Skeletal muscle tissue (tissue), 4 donors: ENCODE data around the gene TMED1. TPM values are rescaled to one million over a fixed set of nuclear protein-coding genes. Genes with fewer than 3 reads are reported as not detected.

Experiments used
- H3K27ac ChIP-seq: one replicate; pipeline ENCODE4 v1.7.0; 2013; ENCODE audit warnings: mild to moderate bottlenecking, low read depth, low read length, inconsistent platforms
- H3K27me3 ChIP-seq, 3 donors: one replicate each; pipeline ENCODE4 v1.7.0; 2013; ENCODE audit warnings: low read length in 3 of 3; ENCODE audit not compliant: control insufficient read depth in 3 of 3, insufficient read depth in 3 of 3
- H3K36me3 ChIP-seq, 3 donors: one replicate each; pipeline ENCODE4 v1.7.0; 2013; ENCODE audit warnings: low read length in 3 of 3; ENCODE audit not compliant: control insufficient read depth in 3 of 3, insufficient read depth in 3 of 3
- H3K4me1 ChIP-seq, 3 donors: one replicate each; pipeline ENCODE4 v1.7.0; 2013; ENCODE audit warnings: low read length in 3 of 3, mild to moderate bottlenecking in 3 of 3; ENCODE audit not compliant: control insufficient read depth in 3 of 3, insufficient read depth in 3 of 3
- H3K4me3 ChIP-seq, 3 donors: one replicate each; pipeline ENCODE4 v1.7.0; 2013; ENCODE audit warnings: low read length in 3 of 3
- H3K9ac ChIP-seq, 3 donors: one replicate each; pipeline ENCODE4 v1.7.0; 2013; ENCODE audit warnings: low read length in 3 of 3, mild to moderate bottlenecking in 3 of 3, moderate library complexity in 2 of 3, low read depth in 1 of 3
- H3K9me3 ChIP-seq, 3 donors: one replicate each; pipeline ENCODE4 v1.7.0; 2013; ENCODE audit warnings: low read length in 3 of 3; ENCODE audit not compliant: control insufficient read depth in 3 of 3
- total RNA-seq: library from RNA; depleted of rRNA; stranded (reverse); fragments of >200 nt; gene quantifications from one replicate; pipeline ENCODE4 v1.2.3, GENCODE V29; 2014
- donor health status: Osteomylitis.

Gene TMED1
- total RNA-seq, 1 donor from 2014 or later, result 39.7 TPM

DNA sequence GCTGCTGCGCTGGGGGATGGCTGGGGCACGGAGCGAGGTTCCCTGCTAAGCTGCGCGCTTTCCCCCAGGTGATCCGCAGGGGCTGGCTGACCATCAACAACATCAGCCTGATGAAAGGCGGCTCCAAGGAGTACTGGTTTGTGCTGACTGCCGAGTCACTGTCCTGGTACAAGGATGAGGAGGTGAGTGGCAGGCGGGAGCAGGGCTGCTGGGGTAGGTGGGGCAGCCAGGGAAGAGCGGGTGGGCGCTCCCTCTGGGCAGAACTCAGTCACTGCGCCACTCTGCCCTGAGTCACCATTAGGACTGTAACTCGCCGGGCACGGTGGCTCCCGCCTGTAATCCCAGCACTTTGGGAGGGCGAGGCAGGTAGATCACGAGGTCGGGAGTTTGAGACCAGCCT lies 23.8 kb downstream of the TMED1 start:
- no peaks in the 10 kb centered on the region for H3K9me3 ChIP-seq
- no peak overlapping the region for H3K9ac ChIP-seq
- peaks cover 33 to 44% (median 43%) of the 10 kb centered on the region in 3 donors for H3K36me3 ChIP-seq
- H3K4me3 ChIP-seq, result no peak overlapping the region
- H3K27me3 ChIP-seq, result no peaks in the 10 kb centered on the region
- H3K4me1 ChIP-seq, result peaks cover 5 to 7% (median 6%) of the 10 kb centered on the region in 3 donors
- no peak overlapping the region for H3K27ac ChIP-seq

DNA sequence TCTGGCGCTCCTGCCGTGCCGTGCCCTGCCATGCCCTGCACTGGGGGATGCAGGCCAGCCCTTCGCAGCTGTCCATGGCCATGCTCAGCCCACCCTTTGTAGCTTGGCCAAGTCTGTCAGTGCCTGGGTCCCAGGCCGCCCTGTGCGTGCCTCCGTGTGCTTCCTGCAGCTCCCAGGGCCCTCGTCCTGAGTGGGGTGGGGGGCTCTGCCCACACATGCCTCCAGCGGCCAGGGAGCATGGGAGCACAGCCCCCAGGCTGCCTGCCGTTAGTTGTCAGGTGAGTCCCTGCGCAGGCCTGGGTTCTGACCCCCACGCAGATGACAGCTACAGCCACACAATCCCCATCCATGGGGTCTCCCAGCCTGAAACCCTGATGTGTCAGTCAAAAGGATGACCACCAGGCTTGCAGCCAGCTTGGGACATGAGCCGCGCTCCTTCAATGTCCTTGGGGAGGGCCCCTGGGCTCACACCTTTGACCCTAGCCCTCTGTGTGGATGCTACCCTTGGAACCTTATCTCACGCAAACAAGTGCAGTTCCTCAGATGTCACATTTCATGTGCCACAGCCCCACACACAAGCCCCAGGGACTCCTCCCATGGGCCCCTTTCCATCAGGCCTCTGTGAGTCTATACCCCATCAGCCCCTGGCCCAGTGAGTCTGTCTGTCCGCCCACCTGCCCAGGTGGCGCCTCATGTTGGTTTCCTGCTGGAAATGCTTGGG lies 24.5 kb downstream of the TMED1 start:
- no peak overlapping the region for H3K4me3 ChIP-seq
- no peak overlapping the region for H3K9ac ChIP-seq
- H3K9me3 ChIP-seq, result no peaks in the 10 kb centered on the region
- H3K4me1 ChIP-seq, result peaks cover 5 to 7% (median 6%) of the 10 kb centered on the region in 3 donors
- H3K36me3 ChIP-seq, result peaks cover 33 to 44% (median 43%) of the 10 kb centered on the region in 3 donors
- H3K27me3 ChIP-seq, result no peaks in the 10 kb centered on the region
- no peak overlapping the region for H3K27ac ChIP-seq

DNA sequence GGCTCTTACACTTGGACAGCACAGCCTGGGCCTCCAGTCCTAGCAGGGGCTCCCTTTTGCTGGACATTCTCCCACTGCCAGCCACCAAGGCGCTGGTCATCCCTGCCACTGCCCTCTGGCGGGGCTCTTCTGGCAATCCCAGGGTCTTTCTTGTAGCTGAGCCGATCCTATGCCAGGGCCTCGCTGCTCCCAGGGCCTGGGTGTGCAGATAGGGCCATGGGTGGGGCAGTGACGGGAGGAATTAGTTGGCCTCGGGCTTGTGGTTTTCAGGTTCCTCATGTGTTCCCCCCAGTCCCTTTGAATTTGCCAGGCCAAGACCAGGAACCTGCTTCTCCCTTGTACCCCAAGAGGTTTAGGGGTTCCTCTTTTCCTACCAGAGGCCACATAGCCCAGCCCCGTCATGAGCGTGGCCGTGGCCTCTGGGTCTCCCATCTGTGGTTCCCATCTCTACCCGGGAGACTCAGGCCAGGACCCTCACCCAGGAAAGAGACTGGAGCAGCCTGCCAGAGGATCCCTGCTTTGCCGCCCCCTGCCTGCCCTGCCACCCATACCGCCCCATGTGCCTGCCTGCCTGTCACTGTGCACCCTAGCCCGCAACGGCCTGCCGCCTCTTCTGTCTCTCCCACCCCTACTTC lies 26.2 kb downstream of the TMED1 start:
- Histone ChIP-seq H3K27ac (no peak overlapping the region), H3K4me3 (no peak overlapping the region), H3K9ac (no peak overlapping the region), H3K36me3 (peaks cover 34 to 51% (median 50%) of the 10 kb centered on the region in 3 donors), H3K9me3 (no peaks in the 10 kb centered on the region), H3K27me3 (no peaks in the 10 kb centered on the region), H3K4me1 (peaks cover 4 to 7% (median 5%) of the 10 kb centered on the region in 3 donors)

DNA sequence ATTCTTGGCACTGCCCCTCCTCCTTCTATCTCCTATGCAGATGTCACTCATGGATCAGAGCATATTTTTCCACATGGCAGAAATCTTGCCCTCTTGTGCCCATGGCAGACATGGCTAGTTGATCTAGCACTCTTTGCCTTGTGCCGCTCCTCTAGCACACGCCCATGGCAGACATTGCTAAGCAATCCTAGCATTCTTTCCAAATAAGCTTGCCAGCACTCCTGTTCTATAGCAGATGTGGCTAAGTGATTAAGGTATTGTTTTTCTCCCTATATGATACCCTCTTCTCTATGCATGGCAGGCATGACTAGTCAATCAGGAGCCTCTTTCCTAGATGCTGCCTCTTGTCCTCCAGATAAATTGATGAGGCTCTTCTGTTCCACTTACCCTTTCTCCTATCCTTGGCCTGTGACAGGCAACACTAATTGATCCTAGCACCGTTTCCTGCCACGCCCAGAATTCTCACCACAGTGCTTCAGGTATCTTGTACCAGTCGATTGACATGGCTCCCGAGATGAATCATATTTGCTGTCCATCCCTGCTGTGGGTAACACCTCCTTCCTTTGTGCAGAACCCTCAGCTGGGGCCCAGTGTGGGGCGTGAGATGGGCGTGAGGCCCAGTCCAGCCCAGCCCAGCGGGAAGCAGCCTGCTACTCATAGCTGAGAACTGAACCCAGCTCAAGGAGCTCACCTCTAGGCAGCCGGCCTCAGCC lies 26.9 kb downstream of the TMED1 start:
- Histone ChIP-seq H3K27me3 (no peaks in the 10 kb centered on the region), H3K4me1 (peaks cover 4 to 7% (median 5%) of the 10 kb centered on the region in 3 donors), H3K9me3 (no peaks in the 10 kb centered on the region), H3K36me3 (peaks cover 37 to 53% (median 52%) of the 10 kb centered on the region in 3 donors), H3K9ac (no peak overlapping the region), H3K27ac (no peak overlapping the region), H3K4me3 (no peak overlapping the region)

DNA sequence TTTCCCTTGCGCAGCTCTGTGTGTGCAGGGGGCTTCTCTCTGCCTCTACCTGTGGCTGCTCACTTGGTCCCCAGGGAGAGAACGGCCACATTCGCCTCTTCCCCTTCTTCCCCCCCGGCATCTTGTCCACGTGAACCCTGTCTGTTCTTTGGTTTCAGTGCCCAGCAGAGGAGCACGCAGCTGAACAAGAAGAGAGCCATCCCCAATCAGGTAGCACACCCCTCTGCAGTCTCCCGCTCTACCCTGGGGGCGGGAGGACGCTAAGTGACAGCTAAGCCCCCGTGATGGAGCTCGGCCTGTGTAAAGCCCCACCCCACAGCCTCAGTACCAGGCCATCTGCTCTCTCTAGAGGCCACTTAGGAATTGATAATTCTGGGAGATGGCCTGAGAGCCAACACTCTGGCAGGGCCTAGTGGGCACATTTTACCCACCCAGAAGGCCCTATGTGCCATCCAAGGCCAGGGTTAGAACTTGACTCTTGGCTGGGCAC lies 30.2 kb downstream of the TMED1 start:
- peaks cover 55 to 63% (median 56%) of the 10 kb centered on the region in 3 donors for H3K36me3 ChIP-seq
- H3K4me3 ChIP-seq, result no peak overlapping the region
- H3K27ac ChIP-seq, result no peak overlapping the region
- H3K9me3 ChIP-seq, result no peaks in the 10 kb centered on the region
- no peak overlapping the region for H3K9ac ChIP-seq
- H3K4me1 ChIP-seq, result peaks cover 0 to 2% (median 0%) of the 10 kb centered on the region in 3 donors
- H3K27me3 ChIP-seq, result no peaks in the 10 kb centered on the region

DNA sequence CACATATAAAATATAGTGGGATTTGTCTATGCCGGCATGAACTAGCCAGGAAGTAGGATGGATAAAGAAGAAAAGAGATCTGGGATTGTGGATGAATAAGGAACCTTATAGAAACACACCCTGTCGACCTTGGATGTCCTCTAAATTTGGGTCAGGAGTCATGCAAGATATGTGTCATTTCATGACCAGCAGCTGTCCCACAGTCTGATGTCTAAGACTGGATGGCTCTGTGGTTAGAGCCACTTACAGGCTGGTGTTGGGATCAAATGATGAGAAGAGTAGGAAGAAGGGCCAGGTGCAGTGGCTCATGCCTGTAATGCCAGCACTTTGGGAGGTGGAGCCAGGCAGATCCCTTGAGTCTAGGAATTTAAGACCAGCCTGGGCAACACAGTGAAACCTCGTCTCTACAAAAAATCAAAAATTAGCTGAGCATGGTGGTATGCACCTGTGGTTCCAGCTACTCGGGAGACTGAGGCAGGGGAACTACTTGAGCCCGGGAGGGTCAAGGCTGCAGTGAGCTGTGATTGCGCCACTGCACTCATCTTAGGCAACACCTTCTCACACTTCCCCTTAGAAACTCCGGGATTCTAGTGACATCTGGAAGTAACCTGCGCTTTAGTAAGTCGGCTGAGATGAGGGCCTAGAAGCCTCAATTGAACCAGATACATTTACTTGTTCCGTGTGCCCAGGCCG lies 30.8 kb downstream of the TMED1 start:
- no peaks in the 10 kb centered on the region for H3K9me3 ChIP-seq
- no peak overlapping the region for H3K27ac ChIP-seq
- H3K36me3 ChIP-seq, result peaks cover 56 to 69% (median 57%) of the 10 kb centered on the region in 3 donors
- peaks cover 0 to 2% (median 0%) of the 10 kb centered on the region in 3 donors for H3K4me1 ChIP-seq
- no peak overlapping the region for H3K4me3 ChIP-seq
- no peak overlapping the region for H3K9ac ChIP-seq
- no peaks in the 10 kb centered on the region for H3K27me3 ChIP-seq

DNA sequence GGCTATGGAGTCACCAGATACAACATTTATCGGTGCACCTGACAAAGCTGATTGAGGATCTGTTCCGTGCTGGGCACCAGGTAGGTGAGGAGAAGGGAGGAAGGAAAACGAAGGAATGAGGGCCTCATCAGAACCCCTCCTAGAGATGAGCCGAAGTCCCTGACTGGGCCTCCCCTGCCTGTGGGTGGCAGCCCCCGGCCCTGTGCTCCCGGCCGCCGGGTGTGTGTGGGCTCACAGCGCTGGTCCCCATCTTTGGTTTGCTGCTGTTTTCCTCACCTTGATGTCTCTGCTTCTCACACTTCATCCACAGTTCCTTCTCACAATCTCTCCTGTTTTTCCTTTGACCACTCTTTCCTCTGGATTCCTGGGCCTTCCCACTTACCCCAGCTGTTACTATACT lies 32.8 kb downstream of the TMED1 start:
- H3K27me3 ChIP-seq, result no peaks in the 10 kb centered on the region
- peaks cover 53 to 64% (median 55%) of the 10 kb centered on the region in 3 donors for H3K36me3 ChIP-seq
- no peak overlapping the region for H3K4me3 ChIP-seq
- H3K27ac ChIP-seq, result no peak overlapping the region
- H3K9ac ChIP-seq, result no peak overlapping the region
- no peaks in the 10 kb centered on the region for H3K9me3 ChIP-seq
- H3K4me1 ChIP-seq, result peaks cover 0 to 2% (median 0%) of the 10 kb centered on the region in 3 donors

DNA sequence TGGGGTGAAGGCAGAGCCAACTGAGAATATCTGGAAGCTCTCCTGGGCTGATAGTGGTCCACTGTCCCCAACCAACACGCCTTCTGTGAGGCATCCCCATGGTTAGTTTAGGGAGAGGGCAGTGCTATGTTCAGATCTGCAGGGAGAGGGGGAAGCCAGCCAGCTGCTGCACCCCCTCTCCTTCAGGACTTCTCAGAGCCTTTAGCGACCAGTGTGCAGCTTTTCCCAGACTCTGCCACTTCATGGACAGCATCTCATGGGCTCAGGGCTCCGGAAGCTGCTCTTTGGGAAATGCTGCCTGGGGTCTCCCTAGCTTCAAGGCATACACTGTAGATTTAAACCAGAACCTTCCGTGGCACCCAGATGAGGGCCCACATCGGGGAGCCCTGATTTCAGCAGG lies 33.5 kb downstream of the TMED1 start:
- H3K9ac ChIP-seq, result no peak overlapping the region
- no peak overlapping the region for H3K27ac ChIP-seq
- peaks cover 0 to 2% (median 0%) of the 10 kb centered on the region in 3 donors for H3K4me1 ChIP-seq
- no peak overlapping the region for H3K4me3 ChIP-seq
- H3K36me3 ChIP-seq, result peaks cover 58 to 71% (median 63%) of the 10 kb centered on the region in 3 donors
- H3K27me3 ChIP-seq, result no peaks in the 10 kb centered on the region
- no peaks in the 10 kb centered on the region for H3K9me3 ChIP-seq

DNA sequence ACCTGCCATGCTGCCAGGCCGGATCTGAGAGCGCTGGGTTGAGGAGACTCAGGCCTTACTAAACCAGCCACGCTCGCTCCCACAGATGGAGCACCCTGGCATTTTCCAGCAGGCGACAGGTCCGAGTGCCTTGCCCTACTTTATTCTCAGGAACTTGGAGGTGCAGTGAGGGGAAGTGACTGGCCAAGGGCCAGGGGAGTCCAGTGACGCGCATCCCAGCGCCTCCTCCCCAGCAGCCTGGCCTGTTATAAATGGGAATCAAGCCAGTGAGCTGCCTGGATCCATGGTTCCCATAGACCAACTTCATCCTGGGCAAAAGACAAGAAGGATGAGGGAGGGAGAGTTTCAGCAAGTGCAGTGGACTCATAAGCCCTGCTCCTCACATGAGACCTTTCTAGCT lies 35.5 kb downstream of the TMED1 start:
- H3K27ac ChIP-seq, result no peak overlapping the region
- no peak overlapping the region for H3K4me3 ChIP-seq
- H3K9me3 ChIP-seq, result no peaks in the 10 kb centered on the region
- H3K4me1 ChIP-seq, result peaks cover 0 to 2% (median 0%) of the 10 kb centered on the region in 3 donors
- H3K9ac ChIP-seq, result no peak overlapping the region
- H3K27me3 ChIP-seq, result no peaks in the 10 kb centered on the region
- peaks cover 64 to 80% (median 72%) of the 10 kb centered on the region in 3 donors for H3K36me3 ChIP-seq
